Astrocyte (in vitro differentiated cells and primary cell): ENCODE data around the gene TMEM87A. TPM values are rescaled to one million over a fixed set of nuclear protein-coding genes. Genes with fewer than 3 reads are reported as not detected.

Experiments used
- DNase-seq: peaks from one replicate; pipeline ENCODE4 v3.0.0-alpha.2; 2010; ENCODE audit warnings: low read depth
- FAIRE-seq: peaks from 2 replicates; lab custom pipeline; 2011; peaks lifted over from hg19 to GRCh38; lab: Jason Lieb, UNC
- H2AFZ ChIP-seq: 2 replicates; pipeline ENCODE4 v1.6.0; 2012; ENCODE audit warnings: low read depth, low read length, inconsistent platforms
- H3K27ac ChIP-seq: 2 replicates; pipeline ENCODE4 v1.5.1; 2011; ENCODE audit warnings: low read depth, low read length, inconsistent platforms
- H3K27me3 ChIP-seq: 2 replicates; pipeline ENCODE4 v1.6.0; 2011; ENCODE audit warnings: low read length, inconsistent platforms; ENCODE audit not compliant: insufficient read depth
- H3K36me3 ChIP-seq: 2 replicates; pipeline ENCODE4 v1.5.1; 2011; ENCODE audit warnings: low read length, inconsistent platforms; ENCODE audit not compliant: insufficient read depth
- H3K4me1 ChIP-seq: 2 replicates; pipeline ENCODE4 v1.5.1; 2011; ENCODE audit warnings: low read length, inconsistent platforms; ENCODE audit not compliant: insufficient read depth
- H3K4me2 ChIP-seq: 2 replicates; pipeline ENCODE4 v1.6.0; 2012; ENCODE audit warnings: low read length, inconsistent platforms
- H3K4me3 ChIP-seq: 2 replicates; pipeline ENCODE4 v1.5.1; 2011; ENCODE audit warnings: low read depth, mild to moderate bottlenecking, low read length, inconsistent platforms; ENCODE audit not compliant: insufficient read depth
- H3K79me2 ChIP-seq: 2 replicates; pipeline ENCODE4 v1.6.0; 2012; ENCODE audit warnings: mild to moderate bottlenecking, low read length, inconsistent platforms; ENCODE audit not compliant: insufficient read depth
- H3K9ac ChIP-seq: 2 replicates; pipeline ENCODE4 v1.6.0; 2012; ENCODE audit warnings: mild to moderate bottlenecking, low read length, inconsistent platforms
- H3K9me3 ChIP-seq: 2 replicates; pipeline ENCODE4 v1.5.1; 2012; ENCODE audit warnings: low read depth, mild to moderate bottlenecking, low read length, inconsistent platforms; ENCODE audit not compliant: insufficient read depth
- H4K20me1 ChIP-seq: 2 replicates; pipeline ENCODE4 v1.6.0; 2012; ENCODE audit warnings: low read length, inconsistent platforms; ENCODE audit not compliant: insufficient read depth
- H3K27ac Mint-ChIP-seq: one replicate; pipeline ENCODE4 v1.8.0; 2021; ENCODE audit warnings: mild to moderate bottlenecking, mixed read lengths; ENCODE audit not compliant: unreplicated experiment
- H3K27me3 Mint-ChIP-seq: one replicate; pipeline ENCODE4 v1.8.0; 2021; ENCODE audit warnings: low read depth, mixed read lengths; ENCODE audit not compliant: unreplicated experiment
- H3K36me3 Mint-ChIP-seq: one replicate; pipeline ENCODE4 v1.8.0; 2021; ENCODE audit warnings: low read depth, mixed read lengths; ENCODE audit not compliant: unreplicated experiment
- H3K4me1 Mint-ChIP-seq: one replicate; pipeline ENCODE4 v1.8.0; 2021; ENCODE audit warnings: low read depth, mixed read lengths; ENCODE audit not compliant: unreplicated experiment
- H3K4me3 Mint-ChIP-seq: one replicate; pipeline ENCODE4 v1.8.0; 2021; ENCODE audit warnings: mild to moderate bottlenecking, moderate library complexity, mixed read lengths; ENCODE audit not compliant: unreplicated experiment
- H3K9me3 Mint-ChIP-seq: one replicate; pipeline ENCODE4 v1.8.0; 2021; ENCODE audit warnings: mild to moderate bottlenecking, mixed read lengths; ENCODE audit not compliant: unreplicated experiment
- CTCF ChIP-seq: IDR thresholded peaks from 2 replicates; pipeline ENCODE4 v1.5.1; 2011; ENCODE audit warnings: low read depth, mild to moderate bottlenecking, inconsistent platforms, low read length, moderate library complexity; ENCODE audit not compliant: insufficient read depth
- EZH2 ChIP-seq: IDR thresholded peaks from 2 replicates; pipeline ENCODE4 v1.6.1; 2012; ENCODE audit warnings: mild to moderate bottlenecking, low read length, inconsistent platforms; ENCODE audit not compliant: insufficient read depth
- total RNA-seq: library from RNA; stranded (reverse); gene quantifications from 2 replicates; pipeline ENCODE4 v1.2.1, GENCODE V29; 2021

TMEM87A gene
- total RNA-seq, 1 donor from 2014 or later: 40.9 TPM

GRCh38 chr15:42315521-42315920, 42.3 kb upstream of the TMEM87A start:
- DNase-seq (no peak), FAIRE-seq (peak; percentile 55)
- Mint-ChIP-seq H3K4me1 (no peaks in the 10 kb centered on the region), H3K36me3 (peaks cover 7% of the 10 kb centered on the region), H3K4me3 (no peak overlapping the region), H3K27me3 (no peaks in the 10 kb centered on the region), H3K9me3 (no peaks in the 10 kb centered on the region), H3K27ac (no peak overlapping the region)
- Histone ChIP-seq H3K27me3 (no peaks in the 10 kb centered on the region), H3K79me2 (no peaks in the 10 kb centered on the region), H3K27ac (no peak overlapping the region), H3K4me2 (no peak overlapping the region), H4K20me1 (no peaks in the 10 kb centered on the region), H2AFZ (no peak overlapping the region), H3K9ac (no peak overlapping the region), H3K36me3 (no peaks in the 10 kb centered on the region), H3K4me3 (no peak overlapping the region), H3K4me1 (no peaks in the 10 kb centered on the region), H3K9me3 (no peaks in the 10 kb centered on the region)
- TF ChIP-seq EZH2: no peak
- no peak for TF ChIP-seq CTCF

GRCh38 chr15:42314818-42315217, 41.6 kb upstream of the TMEM87A start:
- H3K27ac ChIP-seq: no peak overlapping the region
- TF ChIP-seq EZH2 (no peak), CTCF (no peak)
- H3K36me3 ChIP-seq: no peaks in the 10 kb centered on the region
- no peaks in the 10 kb centered on the region for H3K4me1 Mint-ChIP-seq
- no peaks in the 10 kb centered on the region for H3K79me2 ChIP-seq
- no peak for FAIRE-seq
- H3K27me3 Mint-ChIP-seq: no peaks in the 10 kb centered on the region
- H3K4me3 Mint-ChIP-seq: no peak overlapping the region
- H3K9ac ChIP-seq: no peak overlapping the region
- H4K20me1 ChIP-seq: no peaks in the 10 kb centered on the region
- H3K4me1 ChIP-seq: no peaks in the 10 kb centered on the region
- no peaks in the 10 kb centered on the region for H3K9me3 Mint-ChIP-seq
- no peak overlapping the region for H3K4me3 ChIP-seq
- no peaks in the 10 kb centered on the region for H3K9me3 ChIP-seq
- DNase-seq: no peak
- H3K4me2 ChIP-seq: no peak overlapping the region
- no peak overlapping the region for H2AFZ ChIP-seq
- H3K27ac Mint-ChIP-seq: no peak overlapping the region
- no peaks in the 10 kb centered on the region for H3K27me3 ChIP-seq
- H3K36me3 Mint-ChIP-seq: peaks cover 7% of the 10 kb centered on the region

- no peaks in the 10 kb centered on the region for H3K4me1 Mint-ChIP-seq
- TF ChIP-seq CTCF (no peak), EZH2 (no peak)
- H3K36me3 ChIP-seq: no peaks in the 10 kb centered on the region
- no peak overlapping the region for H3K27ac Mint-ChIP-seq
- DNase-seq (no peak), FAIRE-seq (no peak)
- H4K20me1 ChIP-seq: no peaks in the 10 kb centered on the region
- no peak overlapping the region for H3K9ac ChIP-seq
- H3K27ac ChIP-seq: no peak overlapping the region
- no peaks in the 10 kb centered on the region for H3K79me2 ChIP-seq
- H3K4me1 ChIP-seq: no peaks in the 10 kb centered on the region
- peaks cover 7% of the 10 kb centered on the region for H3K36me3 Mint-ChIP-seq
- H2AFZ ChIP-seq: no peak overlapping the region
- no peaks in the 10 kb centered on the region for H3K27me3 ChIP-seq
- H3K4me3 ChIP-seq: no peak overlapping the region
- H3K27me3 Mint-ChIP-seq: no peaks in the 10 kb centered on the region
- no peak overlapping the region for H3K4me3 Mint-ChIP-seq
- no peaks in the 10 kb centered on the region for H3K9me3 Mint-ChIP-seq
- H3K4me2 ChIP-seq: no peak overlapping the region
- no peaks in the 10 kb centered on the region for H3K9me3 ChIP-seq
Observed at GRCh38 chr15:42313463-42313862, 40.2 kb upstream of the TMEM87A start.
